Measurements from ENCODE around the gene SLC26A6.

- TF ChIP-seq CTCF (conservative IDR thresholded peaks at IDR 0.05) (no peak), ZFX (IDR thresholded peaks at IDR 0.05) (no peak)
These were observed 46.2 kb upstream of the SLC26A6 start for GRCh38 chr3:48681541-48681880.
